Chondrocyte (in vitro differentiated cells): ENCODE data around the gene CNTFR. TPM values are rescaled to one million over a fixed set of nuclear protein-coding genes. Genes with fewer than 3 reads are reported as not detected.

ENCODE experiments used
- DNase-seq: peaks from one replicate; pipeline ENCODE4 v3.0.0; 2021; ENCODE audit warnings: mixed read lengths, low spot score
- H3K27ac Mint-ChIP-seq: one replicate; pipeline ENCODE4 v1.8.0; 2021; ENCODE audit warnings: mild to moderate bottlenecking, moderate library complexity, mixed read lengths; ENCODE audit not compliant: unreplicated experiment
- H3K27me3 Mint-ChIP-seq: 2 replicates; pipeline ENCODE4 v1.8.0; 2021; ENCODE audit warnings: low read depth, mixed read lengths
- H3K36me3 Mint-ChIP-seq: 2 replicates; pipeline ENCODE4 v1.8.0; 2021; ENCODE audit warnings: low read depth, mixed read lengths
- H3K4me1 Mint-ChIP-seq: 2 replicates; pipeline ENCODE4 v1.8.0; 2021; ENCODE audit warnings: low read depth, mild to moderate bottlenecking, mixed read lengths
- H3K4me3 Mint-ChIP-seq: one replicate; pipeline ENCODE4 v1.8.0; 2021; ENCODE audit warnings: mild to moderate bottlenecking, moderate library complexity, mixed read lengths; ENCODE audit not compliant: unreplicated experiment
- H3K9me3 Mint-ChIP-seq: 2 replicates; pipeline ENCODE4 v1.8.0; 2021; ENCODE audit warnings: low read depth, mixed read lengths
- CTCF ChIP-seq: fragments of 200-600 bp; sonication (generic); IDR thresholded peaks from 2 replicates; pipeline ENCODE4 v1.5.0; 2021; ENCODE audit warnings: antibody characterized with exemption, mild to moderate bottlenecking, moderate library complexity
- total RNA-seq: library from RNA; stranded (reverse); gene quantifications from 3 replicates; pipeline ENCODE4 v1.2.1, GENCODE V29; 2021

The CNTFR gene
- total RNA-seq, 1 donor from 2014 or later = 0.12 TPM

DNA sequence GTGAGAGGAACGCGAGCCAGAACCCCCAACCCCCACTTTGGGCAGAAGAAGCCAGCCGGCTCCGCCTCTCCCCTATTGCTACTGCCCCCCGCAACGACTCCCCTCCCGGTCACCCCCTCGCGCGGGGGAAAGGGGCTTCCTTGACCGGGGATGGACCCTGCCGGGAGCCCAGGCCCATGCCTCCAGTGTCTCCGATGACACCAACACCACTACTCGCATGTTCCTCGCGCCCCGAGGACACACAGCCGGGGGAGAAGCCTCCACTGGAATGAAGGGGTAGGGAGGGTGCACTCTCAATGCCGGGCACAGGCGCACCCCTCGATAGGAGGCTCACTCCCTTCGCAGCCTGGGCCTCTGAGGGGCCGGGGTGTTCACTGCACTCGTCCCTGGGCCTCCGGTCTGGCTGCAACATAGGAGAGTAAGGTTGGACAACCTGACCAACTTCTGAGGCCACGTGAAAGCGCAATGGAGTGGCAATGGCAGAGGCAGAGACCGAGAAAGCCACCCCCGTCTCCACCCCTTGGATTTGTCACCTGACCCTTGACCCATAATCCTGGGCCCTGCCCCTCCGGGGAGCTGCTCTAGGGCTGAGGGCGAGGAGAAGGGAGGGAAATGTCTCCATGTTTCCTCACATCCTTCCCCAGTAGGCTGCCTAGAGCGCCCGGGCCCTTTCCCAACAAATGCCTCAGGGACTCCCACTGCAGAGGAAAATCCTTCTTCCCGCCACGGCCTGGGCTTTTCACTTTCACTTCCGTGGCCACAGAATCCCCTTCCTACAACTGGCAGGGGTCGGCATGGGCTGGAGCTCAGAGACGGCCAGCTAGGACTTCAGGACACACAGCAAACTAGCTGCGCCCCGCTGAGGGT lies 1.1 kb upstream of the CNTFR start:
- H3K4me3 Mint-ChIP-seq = peak overlapping the region; percentile 70
- H3K9me3 Mint-ChIP-seq = no peaks in the 10 kb centered on the region
- no peaks in the 10 kb centered on the region for H3K36me3 Mint-ChIP-seq
- peaks cover 16% of the 10 kb centered on the region for H3K4me1 Mint-ChIP-seq
- H3K27ac Mint-ChIP-seq = no peak overlapping the region
- DNase-seq = no peak
- H3K27me3 Mint-ChIP-seq = peaks cover 56% of the 10 kb centered on the region
- no peak for TF ChIP-seq CTCF

GRCh38 chr9:34588671-34589635 lies 571 bp downstream of the CNTFR start:
- Mint-ChIP-seq H3K4me1 (peaks cover 16% of the 10 kb centered on the region), H3K9me3 (no peaks in the 10 kb centered on the region), H3K36me3 (no peaks in the 10 kb centered on the region), H3K4me3 (peak overlapping the region; percentile 65), H3K27me3 (peaks cover 71% of the 10 kb centered on the region), H3K27ac (no peak overlapping the region)
- DNase-seq = no peak
- no peak for TF ChIP-seq CTCF

- no peak for DNase-seq
- Mint-ChIP-seq H3K27me3 (peaks cover 66% of the 10 kb centered on the region), H3K4me1 (peaks cover 16% of the 10 kb centered on the region), H3K36me3 (no peaks in the 10 kb centered on the region), H3K9me3 (no peaks in the 10 kb centered on the region), H3K4me3 (no peak overlapping the region), H3K27ac (no peak overlapping the region)
- TF ChIP-seq CTCF = no peak
Observed at GRCh38 chr9:34587271-34587670, 2.3 kb downstream of the CNTFR start.

- Mint-ChIP-seq H3K4me1 (peaks cover 16% of the 10 kb centered on the region), H3K9me3 (no peaks in the 10 kb centered on the region), H3K4me3 (no peak overlapping the region), H3K36me3 (no peaks in the 10 kb centered on the region), H3K27ac (no peak overlapping the region), H3K27me3 (peaks cover 64% of the 10 kb centered on the region)
- no peak for TF ChIP-seq CTCF
- DNase-seq = no peak
Observed at GRCh38 chr9:34585946-34586669, 3.4 kb downstream of the CNTFR start.
